ENCODE data around the gene TNS4.

The TNS4 gene

GRCh38 chr17:40484285-40484972 lies 17.0 kb downstream of the TNS4 start:
- POLR2A ChIA-PET: interaction anchor here (0.6 kb wide), 1 partner anchor 67 kb away, joined by 3 read pairs; the partner anchor contains the start of gene TOP2A
- no peak for TF ChIP-seq NFRKB (IDR thresholded peaks at IDR 0.05)
- no peak for TF ChIP-seq BHLHE40 (IDR thresholded peaks at IDR 0.05; ENCODE audit: borderline replicate concordance)
- no peak for TF ChIP-seq HDGF (IDR thresholded peaks at IDR 0.05; ENCODE audit: borderline replicate concordance)
- TF ChIP-seq L3MBTL2 (conservative IDR thresholded peaks at IDR 0.05): no peak
- no peak for TF ChIP-seq CTBP1 (IDR thresholded peaks at IDR 0.05; ENCODE audit: borderline replicate concordance)
- TF ChIP-seq FOXA1 (IDR thresholded peaks at IDR 0.05): no peak
- TF ChIP-seq ZNF384 (IDR thresholded peaks at IDR 0.05): no peak
- TF ChIP-seq ELF4 (IDR thresholded peaks at IDR 0.05): no peak
- no peak for TF ChIP-seq FOXK2 (IDR thresholded peaks at IDR 0.05)
- TF ChIP-seq SUZ12 (IDR thresholded peaks at IDR 0.05): no peak
- no peak for TF ChIP-seq FOXM1 (IDR thresholded peaks at IDR 0.05; ENCODE audit: borderline replicate concordance)
- TF ChIP-seq PKNOX1 (IDR thresholded peaks at IDR 0.05): no peak
- no peak for TF ChIP-seq LEF1 (IDR thresholded peaks at IDR 0.05; ENCODE audit: borderline replicate concordance)
- no peak for TF ChIP-seq TARDBP (IDR thresholded peaks at IDR 0.05)
- TF ChIP-seq SP1 (IDR thresholded peaks at IDR 0.05): no peak
- no peak for TF ChIP-seq ARNT (IDR thresholded peaks at IDR 0.05)
- CTCF ChIA-PET: interaction anchor here (0.9 to 2.0 kb wide), 2 partner anchors 9 to 49 kb away, joined by 3 to 7 read pairs; no protein-coding TSS in a partner anchor
- no peak for DNase-seq (ENCODE audit: extremely low spot score)

GRCh38 chr17:40483679-40484078 lies 17.7 kb downstream of the TNS4 start:
- CTCF ChIA-PET: interaction anchor here (0.9 kb wide), 1 partner anchor 50 kb away, joined by 3 read pairs; no protein-coding TSS in a partner anchor
- POLR2A ChIA-PET: interaction anchor here (0.6 kb wide), 1 partner anchor 66 kb away, joined by 3 read pairs; the partner anchor contains the start of gene TOP2A
- DNase-seq (ENCODE audit: extremely low spot score): no peak
- no peak for TF ChIP-seq FOXA1 (IDR thresholded peaks at IDR 0.05)

- POLR2A ChIA-PET: no interaction called here
- CTCF ChIA-PET: interaction anchor here (0.6 kb wide), 1 partner anchor 16 kb away, joined by 3 read pairs; no protein-coding TSS in a partner anchor
- no peak for DNase-seq (ENCODE audit: extremely low spot score)
Measured at GRCh38 chr17:40482722-40483121, 18.7 kb downstream of the TNS4 start.

GRCh38 chr17:40481106-40481505 lies 20.3 kb downstream of the TNS4 start:
- ChIA-PET CTCF (interaction anchor here (0.7 kb wide), 2 partner anchors 14 to 1082 kb away, joined by 5 to 7 read pairs; no protein-coding TSS in a partner anchor), POLR2A (no interaction called here)
- DNase-seq (ENCODE audit: extremely low spot score): no peak
- TF ChIP-seq SP1 (IDR thresholded peaks at IDR 0.05): no peak
- no peak for TF ChIP-seq NFRKB (IDR thresholded peaks at IDR 0.05)
- TF ChIP-seq BHLHE40 (IDR thresholded peaks at IDR 0.05; ENCODE audit: borderline replicate concordance): no peak
- no peak for TF ChIP-seq CTBP1 (IDR thresholded peaks at IDR 0.05; ENCODE audit: borderline replicate concordance)
- TF ChIP-seq FOXK2 (IDR thresholded peaks at IDR 0.05): no peak
- TF ChIP-seq ZNF384 (IDR thresholded peaks at IDR 0.05): no peak

More at GRCh38 chr17:40482722-40483121, 18.7 kb downstream of the TNS4 start:
- no peak for TF ChIP-seq TARDBP (IDR thresholded peaks at IDR 0.05)
- no peak for TF ChIP-seq CTBP1 (IDR thresholded peaks at IDR 0.05; ENCODE audit: borderline replicate concordance)
- no peak for TF ChIP-seq NFRKB (IDR thresholded peaks at IDR 0.05)
- no peak for TF ChIP-seq HDGF (IDR thresholded peaks at IDR 0.05; ENCODE audit: borderline replicate concordance)
- no peak for TF ChIP-seq ARNT (IDR thresholded peaks at IDR 0.05)
- TF ChIP-seq ELF4 (IDR thresholded peaks at IDR 0.05): no peak
- no peak for TF ChIP-seq SP1 (IDR thresholded peaks at IDR 0.05)
- no peak for TF ChIP-seq BHLHE40 (IDR thresholded peaks at IDR 0.05; ENCODE audit: borderline replicate concordance)
- TF ChIP-seq PKNOX1 (IDR thresholded peaks at IDR 0.05): no peak
- no peak for TF ChIP-seq FOXM1 (IDR thresholded peaks at IDR 0.05; ENCODE audit: borderline replicate concordance)
- no peak for TF ChIP-seq LEF1 (IDR thresholded peaks at IDR 0.05; ENCODE audit: borderline replicate concordance)
- no peak for TF ChIP-seq L3MBTL2 (conservative IDR thresholded peaks at IDR 0.05)
- no peak for TF ChIP-seq SUZ12 (IDR thresholded peaks at IDR 0.05)

- ChIA-PET POLR2A (no interaction called here), CTCF (no interaction called here)
- DNase-seq (ENCODE audit: extremely low spot score): no peak
- no peak for TF ChIP-seq FOXA1 (IDR thresholded peaks at IDR 0.05)
- TF ChIP-seq FOXM1 (IDR thresholded peaks at IDR 0.05; ENCODE audit: borderline replicate concordance): no peak
- TF ChIP-seq TARDBP (IDR thresholded peaks at IDR 0.05): no peak
- no peak for TF ChIP-seq LEF1 (IDR thresholded peaks at IDR 0.05; ENCODE audit: borderline replicate concordance)
- TF ChIP-seq ZNF384 (IDR thresholded peaks at IDR 0.05): no peak
- TF ChIP-seq PKNOX1 (IDR thresholded peaks at IDR 0.05): no peak
- TF ChIP-seq FOXK2 (IDR thresholded peaks at IDR 0.05): no peak
- TF ChIP-seq ELF4 (IDR thresholded peaks at IDR 0.05): no peak
- TF ChIP-seq HDGF (IDR thresholded peaks at IDR 0.05; ENCODE audit: borderline replicate concordance): no peak
- TF ChIP-seq L3MBTL2 (conservative IDR thresholded peaks at IDR 0.05): no peak
- TF ChIP-seq SUZ12 (IDR thresholded peaks at IDR 0.05): no peak
- no peak for TF ChIP-seq NFRKB (IDR thresholded peaks at IDR 0.05)
- TF ChIP-seq CTBP1 (IDR thresholded peaks at IDR 0.05; ENCODE audit: borderline replicate concordance): no peak
- no peak for TF ChIP-seq SP1 (IDR thresholded peaks at IDR 0.05)
- TF ChIP-seq ARNT (IDR thresholded peaks at IDR 0.05): no peak
- no peak for TF ChIP-seq BHLHE40 (IDR thresholded peaks at IDR 0.05; ENCODE audit: borderline replicate concordance)
Measured at GRCh38 chr17:40480501-40481003, 20.9 kb downstream of the TNS4 start.
